ENCODE data around the gene PEF1. TPM values are rescaled to one million over a fixed set of nuclear protein-coding genes. Genes with fewer than 3 reads are reported as not detected.

Gene PEF1
- total RNA-seq, 2 donors from 2014 or later = 51.4 to 59.1 TPM

GRCh38 chr1:31640179-31640578 is 4.5 kb downstream of the PEF1 start:
- no peak for DNase-seq
- no peak overlapping the region for H3K9ac ChIP-seq (ENCODE audit: extremely low read depth, low read length, poor library complexity, severe bottlenecking)
- H3K4me3 ChIP-seq (ENCODE audit: low read length) = no peak overlapping the region
- peaks cover 20% of the 10 kb centered on the region for H3K4me1 Mint-ChIP-seq
- H3K36me3 ChIP-seq (ENCODE audit: control insufficient read depth, insufficient read depth, low read length) = peaks cover 3% of the 10 kb centered on the region
- no peaks in the 10 kb centered on the region for H3K27me3 Mint-ChIP-seq (ENCODE audit: insufficient read depth)
- no peaks in the 10 kb centered on the region for H3K27me3 ChIP-seq (ENCODE audit: control insufficient read depth, insufficient read depth, low read length, poor library complexity, severe bottlenecking)
- H3K9me3 ChIP-seq (ENCODE audit: control insufficient read depth, low read length) = no peaks in the 10 kb centered on the region
- no peak for TF ChIP-seq CTCF (conservative IDR thresholded peaks at IDR 0.05)
- H3K27ac ChIP-seq (ENCODE audit: low read depth, low read length) = no peak overlapping the region
- H3K9me3 Mint-ChIP-seq = no peaks in the 10 kb centered on the region
- no peaks in the 10 kb centered on the region for H3K36me3 Mint-ChIP-seq (ENCODE audit: low read depth)
- no peak overlapping the region for H3K27ac Mint-ChIP-seq
- peaks cover 6% of the 10 kb centered on the region for H3K4me1 ChIP-seq (ENCODE audit: control insufficient read depth, insufficient read depth, low read length)
- no peak overlapping the region for H3K4me3 Mint-ChIP-seq

GRCh38 chr1:31639543-31639942 is 5.1 kb downstream of the PEF1 start:
- Histone ChIP-seq H3K9me3 (ENCODE audit: control insufficient read depth, low read length) (no peaks in the 10 kb centered on the region), H3K36me3 (ENCODE audit: control insufficient read depth, insufficient read depth, low read length) (peaks cover 9% of the 10 kb centered on the region), H3K9ac (ENCODE audit: extremely low read depth, low read length, poor library complexity, severe bottlenecking) (no peak overlapping the region), H3K27ac (ENCODE audit: low read depth, low read length) (no peak overlapping the region), H3K27me3 (ENCODE audit: control insufficient read depth, insufficient read depth, low read length, poor library complexity, severe bottlenecking) (no peaks in the 10 kb centered on the region), H3K4me3 (ENCODE audit: low read length) (no peak overlapping the region), H3K4me1 (ENCODE audit: control insufficient read depth, insufficient read depth, low read length) (peaks cover 6% of the 10 kb centered on the region)
- Mint-ChIP-seq H3K27me3 (ENCODE audit: insufficient read depth) (no peaks in the 10 kb centered on the region), H3K36me3 (ENCODE audit: low read depth) (no peaks in the 10 kb centered on the region), H3K4me3 (no peak overlapping the region), H3K9me3 (no peaks in the 10 kb centered on the region), H3K27ac (no peak overlapping the region), H3K4me1 (peaks cover 19% of the 10 kb centered on the region)
- no peak for TF ChIP-seq CTCF (conservative IDR thresholded peaks at IDR 0.05)
- WGBS, 2 experiments (ENCODE audit: insufficient coverage in 1 of 2, insufficient read length in 1 of 2) = 94% methylated on average over 4 of the region's 5 CpGs
- no peak for DNase-seq

- no peak overlapping the region for H3K27ac ChIP-seq (ENCODE audit: low read depth, low read length)
- peaks cover 2% of the 10 kb centered on the region for H3K36me3 Mint-ChIP-seq (ENCODE audit: low read depth)
- 87 to 91% methylated on average over 2 to 5 of the region's 5 CpGs for WGBS, 2 experiments (ENCODE audit: insufficient coverage in 1 of 2, insufficient read length in 1 of 2)
- no peaks in the 10 kb centered on the region for H3K9me3 Mint-ChIP-seq
- no peak overlapping the region for H3K9ac ChIP-seq (ENCODE audit: extremely low read depth, low read length, poor library complexity, severe bottlenecking)
- H3K9me3 ChIP-seq (ENCODE audit: control insufficient read depth, low read length) = no peaks in the 10 kb centered on the region
- no peaks in the 10 kb centered on the region for H3K27me3 Mint-ChIP-seq (ENCODE audit: insufficient read depth)
- peaks cover 10% of the 10 kb centered on the region for H3K4me1 Mint-ChIP-seq
- peaks cover 20% of the 10 kb centered on the region for H3K36me3 ChIP-seq (ENCODE audit: control insufficient read depth, insufficient read depth, low read length)
- H3K27ac Mint-ChIP-seq = no peak overlapping the region
- no peak overlapping the region for H3K4me3 ChIP-seq (ENCODE audit: low read length)
- H3K4me3 Mint-ChIP-seq = no peak overlapping the region
- DNase-seq = no peak
- H3K4me1 ChIP-seq (ENCODE audit: control insufficient read depth, insufficient read depth, low read length) = peaks cover 3% of the 10 kb centered on the region
- TF ChIP-seq CTCF (conservative IDR thresholded peaks at IDR 0.05) = no peak
- no peaks in the 10 kb centered on the region for H3K27me3 ChIP-seq (ENCODE audit: control insufficient read depth, insufficient read depth, low read length, poor library complexity, severe bottlenecking)
These were observed 6.6 kb downstream of the PEF1 start for GRCh38 chr1:31637915-31638673.

All from endodermal cell (in vitro differentiated cells).